Sigmoid colon (tissue), 7 donors: ENCODE data around the gene GRXCR1. TPM values are rescaled to one million over a fixed set of nuclear protein-coding genes. Genes with fewer than 3 reads are reported as not detected.

ENCODE experiments used
- DNase-seq: peaks from one replicate; pipeline ENCODE4 v3.0.0-alpha.2; 2019
- H3K27ac ChIP-seq, 4 donors: fragments of 200-600 bp; sonication (generic); one replicate each; pipeline ENCODE4 v1.5.1; 2016 to 2019; ENCODE audit warnings: mild to moderate bottlenecking in 1 of 4
- H3K27me3 ChIP-seq, 3 donors: fragments of 200-600 bp; sonication (generic); one replicate each; pipeline ENCODE4 v1.5.1; 2019; ENCODE audit warnings: mild to moderate bottlenecking in 1 of 3
- H3K36me3 ChIP-seq, 4 donors: fragments of 200-600 bp; sonication (generic); one replicate each; pipeline ENCODE4 v1.5.1; 2016 to 2019
- H3K4me1 ChIP-seq, 4 donors: fragments of 200-600 bp; sonication (generic); one replicate each; pipeline ENCODE4 v1.5.1; 2017 to 2019
- H3K4me3 ChIP-seq, 4 donors: fragments of 200-600 bp; sonication (generic); one replicate each; pipeline ENCODE4 v1.5.1; 2017 to 2019; ENCODE audit warnings: mild to moderate bottlenecking in 2 of 4, moderate library complexity in 1 of 4
- H3K9me3 ChIP-seq, 4 donors: fragments of 200-600 bp in 3 of 4; sonication (generic) in 3 of 4; one replicate each; pipeline versions ENCODE4 v1.5.1 to v1.6.1; 2013 to 2019
- CTCF ChIP-seq, 4 experiments: fragments of 450-650 bp in 3 of 4; fragments of 200-600 bp in 1 of 4; IDR thresholded peaks; one replicate each; pipeline ENCODE4 v1.5.1; 2016 to 2019; ENCODE audit warnings: antibody characterized with exemption in 4 of 4, mild to moderate bottlenecking in 3 of 4, moderate library complexity in 2 of 4
- EP300 ChIP-seq, 4 donors: sonication (generic); formaldehyde crosslinking; IDR thresholded peaks; one replicate each; pipeline ENCODE4 v1.6.1; 2017; ENCODE audit warnings: antibody characterized with exemption in 4 of 4
- POLR2A ChIP-seq, 2 donors: fragments of 450-650 bp; IDR thresholded peaks; one replicate each; pipeline ENCODE4 v1.6.1; 2016; ENCODE audit warnings: antibody characterized with exemption in 2 of 2, mild to moderate bottlenecking in 2 of 2, moderate library complexity in 2 of 2
- POLR2AphosphoS5 ChIP-seq, 4 donors: sonication (generic); formaldehyde crosslinking; IDR thresholded peaks; one replicate each; pipeline ENCODE4 v1.6.1; 2017; ENCODE audit warnings: antibody characterized with exemption in 4 of 4
- WGBS, 2 donors: extraction: QIAGEN DNeasy Blood & Tissue Kit; methylation state at CpG; one replicate each; pipeline ENCODE4 v1.1.7; 2013; 5-methylcytosine and 5-hydroxymethylcytosine counted together
- intact Hi-C: fragments of 100-400 bp; cut with DNase I; formaldehyde crosslinking; loops from one replicate; pipeline ENCODE4 v1.15.1; 2023
- polyA plus RNA-seq, 3 donors: library from polyadenylated mRNA; stranded (reverse); fragments of 200-250 nt; gene quantifications; one replicate each; pipeline ENCODE4 v1.2.3, GENCODE V29; 2013
- total RNA-seq, 4 donors: library from RNA; depleted of rRNA; stranded (reverse); fragments of >200 nt; gene quantifications; one replicate each; pipeline ENCODE4 v1.1.0, GENCODE V29; 2016
- donor health status: healthy with polysubstance abuse.
- donor health status: Bipolar disorder and iron deficiency.
- donor health status: healthy.

The GRXCR1 gene
- total and polyA plus RNA-seq, 7 donors, result not detected

- no peaks in the 10 kb centered on the region for H3K27me3 ChIP-seq
- H3K4me1 ChIP-seq, result peaks cover 0 to 15% (median 0%) of the 10 kb centered on the region in 4 donors
- no peak for DNase-seq
- H3K36me3 ChIP-seq, result no peaks in the 10 kb centered on the region
- WGBS, 2 donors, result 71 to 75% methylated on average over 5 of the region's 5 CpGs
- intact Hi-C loops, result no loop called here
- no peaks in the 10 kb centered on the region for H3K9me3 ChIP-seq
- no peak overlapping the region for H3K4me3 ChIP-seq
- H3K27ac ChIP-seq, result no peak overlapping the region
- TF ChIP-seq POLR2AphosphoS5 (IDR thresholded peaks at IDR 0.05), result no peak
- no peak for TF ChIP-seq EP300 (IDR thresholded peaks at IDR 0.05)
- no peak for TF ChIP-seq POLR2A (IDR thresholded peaks at IDR 0.05)
- TF ChIP-seq CTCF (IDR thresholded peaks at IDR 0.05), result no peak
Observed at GRCh38 chr4:42955746-42956505, 63.4 kb downstream of the GRXCR1 start.

GRCh38 chr4:42965326-42965725, 72.8 kb downstream of the GRXCR1 start:
- Histone ChIP-seq H3K36me3 (no peaks in the 10 kb centered on the region), H3K9me3 (no peaks in the 10 kb centered on the region), H3K4me1 (no peaks in the 10 kb centered on the region), H3K4me3 (no peak overlapping the region), H3K27me3 (no peaks in the 10 kb centered on the region), H3K27ac (no peak overlapping the region)
- TF ChIP-seq CTCF (IDR thresholded peaks at IDR 0.05) (peak in 1 of 4 experiments; percentile 27), POLR2AphosphoS5 (IDR thresholded peaks at IDR 0.05) (no peak)
- DNase-seq, result no peak
- 11 to 40% methylated on average over 2 of the region's 2 CpGs for WGBS, 2 donors
- intact Hi-C loops, result no loop called here

DNA sequence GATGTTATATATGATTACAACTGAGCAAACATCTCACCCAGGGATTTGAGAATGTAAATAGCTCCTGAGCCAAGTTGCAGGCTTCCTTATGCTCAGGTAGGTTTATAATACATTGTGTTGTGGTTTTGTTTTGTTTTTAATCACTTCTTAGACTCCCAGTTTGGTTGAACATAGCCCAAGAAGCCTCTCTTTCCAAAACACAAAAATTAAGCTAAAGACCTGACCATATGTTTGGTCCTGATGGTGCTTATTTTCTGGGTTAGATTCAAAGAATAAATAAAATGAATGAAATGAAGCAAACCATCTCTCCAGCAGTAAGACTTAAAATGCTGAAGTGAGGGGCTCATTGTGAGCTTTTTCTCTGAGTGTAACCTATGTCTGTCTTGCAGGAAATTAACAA, 93.5 kb downstream of the GRXCR1 start:
- no peak for TF ChIP-seq CTCF (IDR thresholded peaks at IDR 0.05)
- TF ChIP-seq EP300 (IDR thresholded peaks at IDR 0.05), result no peak
- no peak for TF ChIP-seq POLR2A (IDR thresholded peaks at IDR 0.05)
- TF ChIP-seq POLR2AphosphoS5 (IDR thresholded peaks at IDR 0.05), result no peak
- Histone ChIP-seq H3K9me3 (peaks cover 0 to 7% (median 0%) of the 10 kb centered on the region in 4 donors), H3K4me1 (no peaks in the 10 kb centered on the region), H3K36me3 (no peaks in the 10 kb centered on the region), H3K27ac (no peak overlapping the region), H3K4me3 (no peak overlapping the region), H3K27me3 (no peaks in the 10 kb centered on the region)
- no peak for DNase-seq
- intact Hi-C loops, result no loop called here

GRCh38 chr4:42995343-42995944, 102.9 kb downstream of the GRXCR1 start:
- Histone ChIP-seq H3K4me3 (no peak overlapping the region), H3K4me1 (no peaks in the 10 kb centered on the region), H3K27ac (no peak overlapping the region), H3K36me3 (no peaks in the 10 kb centered on the region), H3K9me3 (no peaks in the 10 kb centered on the region), H3K27me3 (no peaks in the 10 kb centered on the region)
- WGBS, 2 donors, result 41% methylated on average over 6 of the region's 6 CpGs
- no peak for DNase-seq
- intact Hi-C loops, result no loop called here
- TF ChIP-seq POLR2AphosphoS5 (IDR thresholded peaks at IDR 0.05), result no peak
- peak in 1 of 4 experiments; percentile 41 for TF ChIP-seq CTCF (IDR thresholded peaks at IDR 0.05)
